ENCODE measurements around the gene HYAL3. TPM values are rescaled to one million over a fixed set of nuclear protein-coding genes. Genes with fewer than 3 reads are reported as not detected.
"Not testable (repeated sequence)": the region's sequence is repeated elsewhere in the genome, so short reads cannot be mapped to it uniquely, and the experiment has no call there.

The HYAL3 gene
- total and polyA plus RNA-seq, 2 of the 8 experiments (the other 6 are each of a cell fraction or from before 2014, with no cell fraction given), result 3.2 to 12.2 TPM

DNA sequence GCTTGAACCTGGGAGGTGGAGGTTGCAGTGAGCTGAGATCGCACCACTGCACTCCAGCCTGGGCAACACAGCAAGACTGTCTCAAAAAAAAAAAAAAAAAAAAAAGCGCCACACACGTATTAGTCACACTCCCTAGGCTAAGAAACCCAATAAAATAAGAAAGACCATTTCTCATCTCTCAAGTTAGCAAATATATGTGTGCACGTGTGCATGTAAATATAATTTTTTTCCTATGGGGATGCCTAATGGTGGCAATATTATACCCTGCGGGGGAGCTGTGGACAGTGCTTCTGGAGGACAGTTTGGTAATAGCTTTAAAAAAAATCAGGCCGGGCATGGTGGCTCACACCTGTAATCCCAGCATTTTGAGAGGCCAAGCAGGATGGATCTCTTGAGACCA lies 15.1 kb downstream of the HYAL3 start:
- not testable (repeated sequence) for H3K79me2 ChIP-seq (ENCODE audit: control insufficient read depth in 1 of 2, insufficient read depth in 2 of 2, low read length in 2 of 2); H3K9ac ChIP-seq (replicated peaks in 1 of 4; ENCODE audit: extremely low read depth in 1 of 4, low read depth in 3 of 4, low read length in 3 of 4); H3K27ac ChIP-seq (ENCODE audit: low read depth, low read length); H3K27me3 ChIP-seq (replicated peaks in 1 of 4; ENCODE audit: control insufficient read depth in 3 of 4, extremely low read depth in 1 of 4, insufficient read depth in 3 of 4, low read length in 3 of 4); H3K4me2 ChIP-seq (ENCODE audit: insufficient read depth in 1 of 2, low read depth in 2 of 2, low read length in 2 of 2); FAIRE-seq; H2AK5ac ChIP-seq (ENCODE audit: low read depth, low read length); H3K9me3 ChIP-seq (ENCODE audit: insufficient read depth in 2 of 2, low read depth in 1 of 2, low read length in 1 of 2); H3K23me2 ChIP-seq (ENCODE audit: low read depth, low read length); H3K4me1 ChIP-seq (replicated peaks in 1 of 4; ENCODE audit: control insufficient read depth in 3 of 4, insufficient read depth in 4 of 4, low read length in 3 of 4); H4K5ac ChIP-seq (ENCODE audit: insufficient read length, low read depth, low read length); DNase-seq (ENCODE audit: low read depth in 1 of 2, low spot score in 2 of 2); H2BK15ac ChIP-seq (ENCODE audit: low read length); H3K79me1 ChIP-seq (ENCODE audit: low read depth, low read length); H2BK20ac ChIP-seq (ENCODE audit: low read length); H3K4ac ChIP-seq (replicated peaks; ENCODE audit: insufficient read length, low read depth, low read length); H3K4me3 ChIP-seq (ENCODE audit: extremely low read depth in 1 of 4, insufficient read depth in 2 of 4, low read depth in 3 of 4, low read length in 4 of 4); H2BK12ac ChIP-seq (ENCODE audit: low read depth, low read length); H4K91ac ChIP-seq (replicated peaks; ENCODE audit: insufficient read length, low read length); H3K56ac ChIP-seq (replicated peaks; ENCODE audit: insufficient read length, low read depth, low read length); H2AFZ ChIP-seq (ENCODE audit: low read length); H4K8ac ChIP-seq (ENCODE audit: extremely low read depth, insufficient read depth, low read length); H2BK120ac ChIP-seq (replicated peaks; ENCODE audit: low read depth, low read length); H3K14ac ChIP-seq (ENCODE audit: insufficient read length); H3K23ac ChIP-seq (ENCODE audit: insufficient read length); H2BK5ac ChIP-seq (ENCODE audit: low read depth, low read length); H3K18ac ChIP-seq (ENCODE audit: extremely low read depth, low read length)
- WGBS, 2 experiments (ENCODE audit: extremely low coverage in 1 of 2, insufficient coverage in 1 of 2, insufficient read length in 1 of 2, insufficient replicate concordance in 2 of 2, low coverage in 1 of 2, low lambda C conversion rate in 2 of 2, missing lambda C conversion rate in 1 of 2), result 84% methylated on average over 4 of the region's 6 CpGs; no CpG with 5 or more reads in 1 of the 2 experiments
- ChIA-PET CTCF (ENCODE audit: partially characterized antibody) (interaction anchor here (0.6 to 53.5 kb wide), 8 partner anchors 9 to 63 kb away, joined by 3 to 2149 read pairs (median 4); partner anchors contain the start of genes GNAI2 and SLC38A3), POLR2A (ENCODE audit: partially characterized antibody) (interaction anchor here (0.6 to 1.7 kb wide), 8 partner anchors 9 to 543 kb away, joined by 3 to 9 read pairs (median 4); partner anchors contain the start of genes HYAL3 and NAA80)
- H4K20me1 ChIP-seq (replicated peaks in 1 of 2; ENCODE audit: control insufficient read depth in 1 of 2, insufficient read depth in 2 of 2, low read length in 2 of 2), result peaks cover 0 to 11% of the 10 kb centered on the region in 2 experiments
- peaks cover 11 to 18% (median 13%) of the 10 kb centered on the region in 4 experiments for H3K36me3 ChIP-seq (ENCODE audit: control insufficient read depth in 2 of 4, insufficient read depth in 4 of 4, low read length in 3 of 4)

Data from H1 (cell line).